ENCODE data around the gene PGLYRP4.
A peak's percentile ranks its signal among the peaks of the same experiment; 100 is the strongest.

The PGLYRP4 gene

DNA sequence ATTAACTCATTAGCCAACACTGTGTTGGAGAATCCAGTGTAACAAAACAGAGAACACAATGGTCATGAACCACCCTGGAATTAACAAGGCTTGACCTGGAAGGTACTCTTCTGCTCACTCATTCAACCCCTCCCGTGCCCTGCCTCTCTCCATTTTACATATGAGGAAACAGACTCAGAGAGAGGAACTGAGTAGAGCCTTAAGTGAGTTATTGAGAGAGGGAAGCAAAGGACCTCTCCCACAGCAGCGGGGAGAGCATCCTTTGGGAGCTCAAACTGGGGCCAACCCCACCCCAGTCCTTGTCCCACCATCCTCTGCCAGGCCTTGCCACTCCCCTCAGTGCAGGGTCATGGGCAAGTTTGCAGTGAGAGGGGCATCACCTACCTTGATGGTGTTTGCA lies 25.4 kb upstream of the PGLYRP4 start:
- no peak for DNase-seq

DNA sequence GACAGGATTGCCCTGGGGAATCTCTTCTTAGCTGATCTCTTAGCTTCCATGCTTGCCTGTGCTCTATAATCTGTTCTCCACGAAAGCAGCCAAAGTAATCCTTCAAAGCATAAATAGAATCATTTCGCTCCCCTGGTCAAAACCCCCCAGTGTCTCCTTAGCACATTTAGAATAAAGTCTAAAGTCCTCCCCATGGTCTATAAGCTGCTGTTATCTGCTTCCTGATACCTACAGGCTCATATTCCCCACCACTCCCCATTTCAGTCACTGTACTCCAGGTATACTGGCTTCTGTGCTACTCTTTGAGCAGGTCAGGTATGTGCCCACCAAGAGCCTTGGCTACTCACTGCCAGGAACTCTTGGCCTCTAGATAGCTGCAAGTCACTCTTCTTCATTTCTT lies 23.9 kb upstream of the PGLYRP4 start:
- no peak for DNase-seq

DNA sequence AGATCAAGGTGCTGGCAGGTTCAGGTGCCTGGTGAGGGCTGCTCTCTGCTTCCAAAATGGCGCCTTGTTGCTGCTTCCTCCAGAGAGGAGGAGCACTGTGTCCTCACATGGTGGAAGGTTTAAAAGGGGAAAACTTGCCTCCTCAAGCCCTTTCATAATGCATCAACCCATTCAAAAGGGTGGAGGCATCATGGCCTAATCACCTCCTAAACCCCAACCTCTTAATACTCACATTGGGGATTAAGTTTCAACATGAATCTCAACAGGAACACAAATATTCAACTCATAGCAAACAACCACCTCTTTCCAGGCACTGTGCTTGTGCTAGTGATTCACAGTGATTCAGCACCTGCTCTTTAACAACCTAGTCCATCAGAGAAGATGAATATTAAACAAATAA lies 22.6 kb upstream of the PGLYRP4 start:
- no peak for DNase-seq

DNA sequence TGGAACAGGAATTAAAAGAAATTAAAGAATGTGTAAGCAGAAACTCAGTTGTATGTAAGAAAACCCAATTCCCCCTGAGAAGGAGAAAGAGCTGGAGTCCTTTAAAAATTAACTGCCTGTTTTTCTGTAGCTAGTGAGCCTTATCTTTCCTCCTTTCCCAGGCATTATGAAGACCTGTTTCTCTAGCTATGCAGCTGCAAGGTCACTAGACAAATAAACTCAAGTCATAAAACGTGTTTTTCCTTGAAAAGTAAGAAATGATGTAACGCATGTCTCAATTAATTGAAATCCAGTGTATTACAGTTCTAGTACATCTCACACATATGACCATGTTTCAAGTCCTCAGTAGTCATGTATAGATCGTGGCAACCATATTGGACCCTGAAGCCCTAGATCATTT lies 21.5 kb upstream of the PGLYRP4 start:
- DNase-seq: no peak

DNA sequence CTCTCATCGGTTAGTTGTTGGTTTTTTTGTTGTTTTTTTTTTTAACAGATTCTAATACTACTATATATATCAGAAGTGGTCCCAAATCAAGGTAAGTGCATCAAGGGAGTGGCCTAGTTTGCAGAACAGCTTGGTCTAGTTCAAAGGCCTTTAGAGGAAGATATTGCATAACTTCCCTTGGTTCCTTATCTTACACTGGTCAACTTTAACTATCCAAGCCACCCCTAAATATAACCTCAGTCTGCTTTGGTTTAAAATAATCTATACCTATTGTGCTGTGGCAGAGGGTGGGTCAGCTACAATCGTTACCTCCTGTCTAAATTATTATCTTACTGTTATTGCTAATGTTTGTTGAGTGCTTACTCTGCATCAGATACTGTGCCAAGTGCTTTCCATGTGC lies 19.9 kb upstream of the PGLYRP4 start:
- DNase-seq: no peak

DNA sequence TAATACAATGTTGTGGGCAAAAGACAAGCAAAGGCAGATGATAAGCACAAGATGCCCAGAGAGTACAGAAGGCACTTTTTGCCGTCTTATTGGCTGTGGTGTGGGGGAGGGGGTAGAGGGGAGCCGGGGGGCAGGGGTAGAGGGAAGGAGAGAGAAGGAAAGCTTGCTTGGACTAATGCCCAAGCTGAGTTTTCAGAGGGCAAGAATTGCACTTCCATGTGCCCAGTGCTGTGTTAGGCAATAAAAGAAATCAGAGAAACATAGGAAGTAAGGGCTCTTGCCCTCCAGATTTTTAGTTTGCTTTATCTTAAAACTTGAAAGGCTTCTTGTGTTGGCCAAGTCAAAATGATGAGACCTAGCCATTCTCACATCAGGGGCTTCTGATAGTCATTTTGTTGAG lies 18.4 kb upstream of the PGLYRP4 start:
- no peak for DNase-seq

DNA sequence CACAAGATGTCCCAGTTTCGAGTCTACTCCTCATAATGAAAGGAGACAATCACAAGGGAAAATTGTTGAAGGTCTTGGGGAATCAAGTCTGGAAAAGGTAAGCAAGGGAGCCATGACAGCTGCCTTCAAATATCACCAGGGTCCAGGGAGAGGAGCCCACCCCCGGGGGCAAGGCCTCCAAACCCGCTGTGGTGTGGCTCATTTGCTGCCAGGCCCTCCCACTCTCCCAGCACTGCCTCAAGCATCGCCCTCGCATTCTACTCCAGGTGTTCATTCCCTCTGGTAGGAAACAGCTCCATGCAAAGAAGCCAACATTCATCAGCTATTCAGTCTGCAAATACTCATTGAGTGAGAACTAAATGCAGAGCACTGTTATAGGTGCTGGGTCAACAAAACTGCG lies 17.6 kb upstream of the PGLYRP4 start:
- DNase-seq: no peak

DNA sequence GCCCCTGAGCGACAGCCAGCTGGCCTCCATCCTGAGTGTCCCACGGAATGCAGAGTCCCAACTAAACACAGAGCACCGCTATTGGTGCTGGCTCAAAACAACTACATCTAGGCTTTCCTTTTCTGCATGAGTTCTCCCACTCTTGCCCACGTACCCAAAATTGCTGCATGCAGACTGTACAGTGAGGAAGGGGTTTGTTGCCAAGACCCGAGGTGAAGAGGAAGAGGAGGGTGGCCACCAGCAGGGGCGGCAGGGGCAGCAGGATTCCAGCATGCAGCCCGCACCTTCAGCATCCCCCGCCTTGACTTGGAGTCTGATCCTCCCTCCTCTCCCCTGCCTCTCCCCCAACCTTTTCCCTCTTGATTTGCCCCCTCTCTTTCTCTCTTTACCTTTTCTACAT lies 17.1 kb upstream of the PGLYRP4 start:
- DNase-seq: no peak

DNA sequence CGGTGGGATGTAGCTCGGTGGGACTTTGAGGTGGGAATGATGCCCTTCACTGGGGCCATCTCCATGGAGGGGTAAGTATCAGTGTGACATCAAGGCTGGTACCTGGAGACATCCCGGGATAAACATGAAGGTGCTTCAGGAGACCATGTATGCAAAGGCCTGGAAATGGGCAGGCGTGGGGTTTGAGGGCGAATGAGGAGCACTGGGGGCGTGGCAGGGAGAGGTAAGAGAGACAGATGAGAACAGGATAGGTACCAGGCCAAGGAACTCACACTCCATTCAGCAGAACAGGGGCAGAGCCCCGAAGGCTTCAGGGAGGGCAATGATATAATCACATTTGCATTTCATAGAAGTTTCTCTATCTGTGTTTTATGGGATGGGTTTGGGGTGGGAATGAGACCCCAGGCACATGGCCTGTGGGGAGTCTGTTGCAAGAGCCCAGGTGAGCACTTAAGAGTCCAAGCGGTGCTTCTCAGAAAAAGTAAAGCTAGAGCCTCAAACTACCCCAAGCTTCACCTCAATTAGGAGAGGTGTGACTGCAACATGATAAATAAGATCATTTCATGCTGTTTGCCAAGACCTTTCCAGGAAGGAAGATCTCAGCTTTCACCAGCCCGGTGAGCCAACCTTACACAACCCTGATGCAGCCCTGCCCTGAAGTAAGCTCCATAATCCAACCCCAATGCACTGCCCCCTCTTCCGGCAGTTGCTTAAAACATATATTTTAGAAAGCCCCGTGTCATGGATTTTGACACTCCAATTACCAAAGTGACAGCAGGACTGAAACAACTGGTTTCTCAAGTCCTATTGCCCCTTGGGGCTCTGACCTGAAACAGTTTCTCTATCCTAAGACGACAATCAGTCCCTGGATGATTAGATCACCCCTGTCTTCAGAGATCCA lies 16.4 kb upstream of the PGLYRP4 start:
- DNase-seq: peak; percentile 19

DNA sequence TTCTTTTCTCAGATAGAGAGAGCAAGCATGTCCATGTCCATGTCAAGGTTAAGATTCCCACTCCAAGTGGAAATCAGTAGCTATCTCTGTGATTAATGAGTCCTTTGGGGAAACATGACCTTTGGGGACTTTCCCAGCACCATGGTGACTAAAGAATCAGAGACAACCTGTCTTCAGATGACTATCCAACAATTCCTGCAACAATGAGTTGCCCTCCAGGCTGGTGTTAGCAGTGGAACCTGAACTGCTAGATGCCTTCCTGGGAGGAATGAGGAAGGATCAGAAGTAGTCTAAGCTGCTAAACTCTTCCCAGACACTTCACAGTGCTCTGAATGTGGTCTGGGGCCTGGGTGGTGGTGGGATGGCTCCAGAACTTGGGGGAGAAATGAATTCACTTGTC lies 15.5 kb upstream of the PGLYRP4 start:
- DNase-seq: no peak

DNA sequence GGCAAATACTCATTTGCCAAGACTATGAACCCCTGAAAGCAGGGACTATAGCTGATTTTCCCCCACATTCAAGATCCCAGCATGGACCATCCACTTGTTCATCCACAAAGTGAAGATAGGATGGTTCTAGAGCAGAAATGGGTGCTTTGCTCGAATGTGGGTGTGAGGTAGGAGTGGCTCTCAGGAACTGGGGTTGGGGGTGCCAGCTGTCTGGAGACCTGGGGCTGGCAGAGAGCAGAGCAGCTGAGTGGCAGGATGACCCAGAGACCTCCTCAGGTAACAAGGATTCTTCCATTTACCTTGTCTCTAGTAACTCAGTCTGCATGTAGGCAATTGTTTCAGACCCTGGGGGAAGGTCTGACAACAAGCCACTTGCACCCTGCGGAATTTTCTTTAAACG lies 15.0 kb upstream of the PGLYRP4 start:
- DNase-seq: no peak

DNA sequence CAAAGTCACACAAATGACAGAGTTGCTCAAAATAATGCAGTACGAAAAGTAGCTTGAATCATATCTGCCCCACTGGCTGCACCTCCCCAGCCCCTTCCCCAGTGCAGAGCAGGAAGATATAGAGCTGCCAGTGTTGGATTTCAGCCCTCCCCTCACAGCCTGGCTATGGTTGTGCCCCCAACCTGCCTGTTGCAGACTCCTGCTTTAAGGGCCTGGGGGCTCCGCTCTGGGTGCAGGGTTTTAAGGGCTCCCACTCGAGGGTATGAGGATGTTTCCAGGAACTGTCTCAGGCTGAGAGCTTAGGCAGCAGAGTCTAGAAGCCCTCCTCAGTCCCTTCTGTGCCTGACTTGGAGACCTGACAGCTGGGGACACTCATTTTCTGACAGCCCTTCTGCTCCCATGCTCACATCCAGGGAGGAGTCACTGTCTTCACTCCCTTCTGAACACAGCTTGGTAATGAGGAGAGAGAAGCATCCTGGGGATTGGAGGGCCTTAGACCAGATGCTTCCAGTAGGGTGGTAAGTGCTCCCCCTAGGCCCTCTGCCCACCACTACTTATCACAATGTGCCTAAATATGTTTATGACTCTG lies 13.6 kb upstream of the PGLYRP4 start:
- DNase-seq: no peak

DNA sequence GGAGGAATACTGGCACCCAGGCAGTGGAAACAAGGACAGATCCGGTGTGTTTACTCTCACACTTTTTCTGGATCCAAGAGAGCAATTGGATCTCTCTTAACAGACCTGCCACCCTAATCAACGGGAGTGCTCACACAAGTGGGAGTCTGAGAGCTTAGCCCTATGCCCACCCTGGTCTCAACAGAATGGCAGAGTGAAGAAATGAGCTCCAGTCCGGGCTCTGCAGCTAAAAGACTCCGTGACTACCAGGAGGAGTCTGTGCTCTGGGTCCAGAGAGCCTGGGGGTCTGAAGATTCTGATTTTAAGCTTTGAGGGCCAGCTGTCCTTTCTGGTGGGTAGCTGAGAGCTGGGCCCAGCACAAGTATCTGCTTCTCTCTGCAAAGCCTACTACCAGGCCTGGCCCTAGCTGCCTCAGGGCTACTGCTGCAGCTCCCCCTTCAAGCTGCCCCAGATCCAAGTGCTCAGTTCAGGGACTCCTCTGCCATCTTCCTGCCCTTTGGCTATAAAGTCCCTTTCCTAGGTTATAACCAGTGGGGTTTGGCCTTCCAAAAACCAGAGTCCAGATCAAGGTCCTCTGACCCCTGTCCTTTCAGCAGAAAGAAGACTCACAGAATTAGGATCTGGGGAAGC lies 13.0 kb upstream of the PGLYRP4 start:
- DNase-seq: no peak

DNA sequence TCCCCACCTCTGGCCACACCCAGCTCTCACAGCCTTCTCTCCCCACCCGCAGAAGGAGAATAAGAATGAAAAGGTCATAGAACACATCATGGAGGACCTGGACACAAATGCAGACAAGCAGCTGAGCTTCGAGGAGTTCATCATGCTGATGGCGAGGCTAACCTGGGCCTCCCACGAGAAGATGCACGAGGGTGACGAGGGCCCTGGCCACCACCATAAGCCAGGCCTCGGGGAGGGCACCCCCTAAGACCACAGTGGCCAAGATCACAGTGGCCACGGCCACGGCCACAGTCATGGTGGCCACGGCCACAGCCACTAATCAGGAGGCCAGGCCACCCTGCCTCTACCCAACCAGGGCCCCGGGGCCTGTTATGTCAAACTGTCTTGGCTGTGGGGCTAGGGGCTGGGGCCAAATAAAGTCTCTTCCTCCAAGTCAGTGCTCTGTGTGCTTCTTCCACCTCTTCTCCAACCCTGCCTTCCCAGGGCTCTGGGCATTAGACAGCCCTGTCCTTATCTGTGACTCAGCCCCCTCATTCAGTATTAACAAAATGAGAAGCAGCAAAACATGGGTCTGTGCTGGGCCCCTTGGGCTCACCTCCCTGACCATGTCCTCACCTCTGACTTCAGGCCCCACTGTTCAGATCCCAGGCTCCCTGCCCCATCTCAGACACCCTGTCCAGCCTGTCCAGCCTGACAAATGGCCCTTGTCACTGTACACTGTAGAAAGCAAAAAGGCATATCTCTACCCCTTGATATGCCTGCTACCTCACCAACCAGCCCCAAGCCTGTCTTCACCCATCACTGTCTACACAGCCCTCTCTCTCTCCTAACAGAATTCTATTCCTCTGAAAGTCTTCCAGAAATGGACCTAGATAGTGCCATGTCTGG lies 12.2 kb upstream of the PGLYRP4 start:
- no peak for DNase-seq

DNA sequence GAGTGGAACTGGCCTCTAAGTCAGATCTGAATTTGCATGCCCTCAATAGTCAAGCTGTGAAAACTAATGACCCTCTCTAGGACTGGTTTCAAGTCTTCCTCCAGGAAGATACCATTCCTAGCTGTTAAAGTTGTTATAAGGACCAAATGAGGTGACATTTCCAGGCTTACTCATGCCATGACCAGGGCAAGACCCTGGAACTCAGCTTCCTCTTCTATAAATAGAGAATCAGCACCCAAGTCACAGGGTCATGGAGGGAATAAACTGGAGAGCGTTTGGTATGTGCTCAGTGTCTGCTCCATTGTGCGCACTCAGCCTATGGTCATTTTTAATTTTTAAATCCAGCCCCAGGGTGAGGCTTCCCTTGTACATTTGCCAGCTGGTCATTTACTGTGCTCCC lies 11.5 kb upstream of the PGLYRP4 start:
- DNase-seq: no peak

DNA sequence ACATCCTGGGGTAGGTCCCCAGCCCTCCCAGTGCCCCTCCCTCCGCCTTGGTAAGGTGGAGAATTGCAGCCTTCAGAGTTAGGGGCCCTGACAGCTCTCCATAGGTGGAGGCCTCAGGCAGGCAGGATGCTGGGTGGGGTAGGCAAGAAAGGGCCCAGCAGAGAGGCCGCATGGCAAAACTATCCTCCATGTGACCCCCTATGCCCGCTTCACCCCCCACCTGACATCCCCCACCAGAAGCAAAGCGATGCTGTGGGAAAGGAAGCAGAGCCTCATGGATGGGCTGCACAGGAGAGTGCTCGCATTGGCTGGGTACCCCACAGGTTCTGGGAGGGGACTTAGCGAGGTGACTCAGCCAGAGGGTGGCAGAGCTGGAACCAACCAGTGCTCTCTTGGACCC lies 10.6 kb upstream of the PGLYRP4 start:
- DNase-seq: no peak

DNA sequence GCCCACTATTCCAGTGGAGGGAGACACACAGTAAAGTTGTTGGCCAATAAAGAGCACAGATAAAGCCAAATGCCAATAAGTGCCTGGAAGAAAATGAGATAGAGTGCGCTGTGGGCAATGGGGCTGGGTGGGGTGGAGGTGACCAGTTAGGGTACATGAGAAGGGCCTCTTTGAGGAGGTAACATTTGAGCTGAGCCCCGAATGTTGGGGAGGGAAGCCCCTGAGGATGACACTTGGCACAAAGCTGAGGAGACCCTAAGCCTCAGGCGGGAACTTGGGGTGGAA lies 10.0 kb upstream of the PGLYRP4 start:
- DNase-seq: no peak

DNA sequence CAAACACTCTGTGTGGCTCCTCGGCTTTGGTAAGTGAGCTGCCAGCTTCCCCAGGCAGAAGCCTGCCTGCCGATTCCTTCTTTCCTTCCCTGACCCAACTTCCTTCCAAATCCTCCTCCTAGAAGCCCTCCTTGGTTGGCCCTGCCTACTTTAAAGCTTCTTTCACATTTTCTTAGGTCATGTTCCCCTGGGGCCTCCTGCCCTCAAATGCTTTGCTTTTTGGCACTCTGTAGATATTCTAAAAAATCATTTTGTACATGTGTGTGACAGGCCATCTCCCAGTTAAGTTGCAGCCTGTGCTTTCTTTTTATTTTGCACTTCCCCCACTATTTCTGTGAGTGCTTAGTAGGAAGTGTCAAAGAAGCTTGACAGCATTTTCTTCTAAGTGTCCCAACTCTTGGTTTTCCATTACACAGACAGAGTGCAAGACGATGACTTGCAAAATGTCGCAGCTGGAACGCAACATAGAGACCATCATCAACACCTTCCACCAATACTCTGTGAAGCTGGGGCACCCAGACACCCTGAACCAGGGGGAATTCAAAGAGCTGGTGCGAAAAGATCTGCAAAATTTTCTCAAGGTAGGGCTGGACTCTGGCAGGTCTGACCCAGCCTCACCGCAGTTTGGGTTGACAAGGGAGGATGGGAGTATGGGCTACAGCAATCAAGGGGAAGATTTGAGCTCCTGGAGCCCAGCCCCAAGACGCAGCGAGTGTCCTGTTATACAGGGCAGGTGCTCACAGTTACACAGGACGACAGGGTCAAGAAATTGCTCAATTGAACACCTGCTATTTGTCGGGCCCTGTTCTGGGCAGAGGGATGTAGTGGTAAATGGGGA lies 9.4 kb upstream of the PGLYRP4 start, which contains the start of gene S100A9:
S100A9 (plus strand) TSS at position 2 of the 838 bp plus-strand sequence; CDS start at position 432, 430 bp downstream.
- no peak for DNase-seq

DNA sequence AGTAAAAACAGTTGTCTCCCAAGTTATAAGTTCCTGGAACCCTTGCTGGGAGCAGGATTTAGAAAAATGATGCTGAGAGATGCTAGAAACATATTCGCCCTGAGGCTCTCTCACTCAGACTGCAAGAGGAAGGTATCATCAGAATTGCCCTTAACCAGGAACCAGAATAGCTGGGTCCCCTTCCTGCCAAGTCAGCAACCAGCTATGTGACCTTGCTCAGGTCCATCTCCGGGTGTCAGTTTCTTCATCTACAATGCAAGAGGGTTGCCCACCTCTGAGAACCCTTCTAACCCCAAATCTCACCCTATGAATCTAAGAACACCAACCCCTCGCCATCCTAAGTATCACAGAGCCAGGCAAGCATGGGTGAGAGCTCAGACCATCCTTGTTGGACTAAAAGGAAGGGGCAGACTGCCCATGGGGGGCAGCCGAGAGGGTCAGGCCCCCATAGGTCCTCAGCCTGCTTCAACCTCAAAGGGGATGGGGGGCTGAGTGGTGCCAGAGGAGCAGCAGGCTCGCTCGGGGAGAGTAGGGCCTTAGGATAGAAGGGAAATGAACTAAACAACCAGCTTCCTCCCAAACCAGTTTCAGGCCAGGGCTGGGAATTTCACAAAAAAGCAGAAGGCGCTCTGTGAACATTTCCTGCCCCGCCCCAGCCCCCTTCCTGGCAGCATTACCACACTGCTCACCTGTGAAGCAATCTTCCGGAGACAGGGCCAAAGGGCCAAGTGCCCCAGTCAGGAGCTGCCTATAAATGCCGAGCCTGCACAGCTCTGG lies 8.6 kb upstream of the PGLYRP4 start:
- DNase-seq: no peak

DNA sequence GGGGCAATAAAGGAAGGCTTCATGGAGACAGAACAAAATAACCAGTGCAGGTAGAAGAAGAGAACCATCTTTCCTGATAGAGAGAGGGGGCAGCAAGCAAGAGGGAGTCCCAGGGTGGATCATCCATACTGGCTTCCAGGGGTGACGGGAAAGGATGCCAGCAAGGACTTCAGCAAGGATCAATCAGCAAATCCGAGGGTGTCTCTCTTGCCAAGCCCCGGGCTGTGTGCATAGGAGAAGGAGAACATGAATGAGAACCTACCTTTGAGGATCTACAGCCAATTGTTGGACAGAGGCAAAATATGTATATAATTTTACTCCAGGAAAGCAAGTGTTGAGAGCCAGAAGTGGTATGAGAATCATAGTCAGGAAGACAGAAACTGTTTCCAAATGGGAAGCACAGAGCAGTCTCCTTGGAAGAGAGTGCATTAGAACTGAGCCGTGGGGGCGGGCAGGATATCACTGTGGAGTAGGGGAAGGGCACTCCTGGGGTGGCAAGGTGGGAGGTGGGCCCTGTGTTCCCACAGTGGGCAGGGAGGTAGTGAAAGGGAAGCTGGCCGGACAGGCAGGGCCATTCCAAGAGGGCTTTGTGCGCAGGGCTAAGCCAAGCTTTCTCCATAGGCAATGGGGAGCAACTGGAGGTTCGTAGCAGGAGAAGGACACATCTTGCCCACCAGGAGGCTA lies 7.9 kb upstream of the PGLYRP4 start:
- DNase-seq: no peak
